GM12801 (cell line): ENCODE measurements around the gene NGFR.

Experiments used
- CTCF ChIP-seq: IDR thresholded peaks from one replicate; pipeline ENCODE4 v1.5.1; 2011; ENCODE audit warnings: control low read depth; ENCODE audit not compliant: insufficient read length; ENCODE audit errors: extremely low read depth

NGFR gene

GRCh38 chr17:49491192-49491769, 3.8 kb upstream of the NGFR start:
- TF ChIP-seq CTCF = no peak

- TF ChIP-seq CTCF = no peak
Observed at GRCh38 chr17:49494399-49494985, 601 bp upstream of the NGFR start.

GRCh38 chr17:49495842-49496182, 719 bp downstream of the NGFR start:
- TF ChIP-seq CTCF = no peak

- TF ChIP-seq CTCF = no peak
Observed at GRCh38 chr17:49496183-49496866, 1.2 kb downstream of the NGFR start.

GRCh38 chr17:49496867-49497147, 1.7 kb downstream of the NGFR start:
- no peak for TF ChIP-seq CTCF

GRCh38 chr17:49497148-49498028, 2.3 kb downstream of the NGFR start:
- TF ChIP-seq CTCF = no peak

- no peak for TF ChIP-seq CTCF
Observed at GRCh38 chr17:49498029-49498615, 3.0 kb downstream of the NGFR start.
